HEK293 (cell line): ENCODE measurements around the gene KBTBD4.
"Not testable (repeated sequence)": the region's sequence is repeated elsewhere in the genome, so short reads cannot be mapped to it uniquely, and the experiment has no call there.

Experiments
- ZFP3 ChIP-seq: fragments of 450-650 bp; formaldehyde crosslinking; IDR thresholded peaks from 2 replicates; pipeline ENCODE4 v1.5.1; 2016; ENCODE audit warnings: low read depth, missing biosample characterization, missing genetic modification characterization
- ZNF514 ChIP-seq: fragments of 450-650 bp; formaldehyde crosslinking; IDR thresholded peaks from 2 replicates; pipeline ENCODE4 v1.5.1; 2016; ENCODE audit warnings: missing biosample characterization, missing genetic modification characterization
- ZNF660 ChIP-seq: fragments of 450-650 bp; IDR thresholded peaks from 2 replicates; pipeline ENCODE4 v1.5.1; 2018; ENCODE audit warnings: missing biosample characterization, mild to moderate bottlenecking, missing genetic modification characterization
- ZNF830 ChIP-seq: fragments of 450-650 bp; IDR thresholded peaks from 2 replicates; pipeline ENCODE4 v1.5.0; 2018; ENCODE audit warnings: missing biosample characterization, missing genetic modification characterization, low read depth, mild to moderate bottlenecking, moderate library complexity
- TF ChIP-seq, protein P1 (sequence below): sonication (generic); formaldehyde crosslinking; IDR thresholded peaks from 2 replicates; pipeline ENCODE4 v1.8.1; 2022; ENCODE audit warnings: mild to moderate bottlenecking, moderate library complexity, missing genetic modification reagents
- TF ChIP-seq, protein P2 (sequence below): fragments of 450-650 bp; formaldehyde crosslinking; IDR thresholded peaks from 2 replicates; pipeline ENCODE4 v1.5.1; 2016; ENCODE audit warnings: missing biosample characterization, missing genetic modification characterization, low read depth

DNA sequence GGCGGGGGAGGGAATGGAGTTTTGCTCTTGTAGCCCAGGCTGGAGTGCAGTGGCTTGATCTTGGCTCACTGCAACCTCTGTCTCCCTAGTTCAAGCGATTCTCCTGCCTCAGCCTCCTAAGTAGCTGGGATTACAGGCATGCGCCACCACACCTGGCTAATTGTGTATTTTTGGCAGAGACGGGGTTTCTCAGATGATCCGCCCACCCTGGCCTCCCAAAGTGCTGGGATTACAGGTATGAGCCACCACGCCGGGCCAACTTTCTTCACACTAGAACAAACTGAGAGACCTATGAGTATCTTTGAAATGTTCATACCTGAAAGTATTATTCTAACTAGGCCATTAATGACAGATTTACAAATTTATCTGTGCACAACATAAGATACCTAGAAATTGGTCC lies 32.5 kb downstream of the KBTBD4 start:
- not testable (repeated sequence) for TF ChIP-seq ZFP3, ZNF830, ZNF514, ZNF660 (tag by site-specific recombination)
- TF ChIP-seq, protein P1, sequence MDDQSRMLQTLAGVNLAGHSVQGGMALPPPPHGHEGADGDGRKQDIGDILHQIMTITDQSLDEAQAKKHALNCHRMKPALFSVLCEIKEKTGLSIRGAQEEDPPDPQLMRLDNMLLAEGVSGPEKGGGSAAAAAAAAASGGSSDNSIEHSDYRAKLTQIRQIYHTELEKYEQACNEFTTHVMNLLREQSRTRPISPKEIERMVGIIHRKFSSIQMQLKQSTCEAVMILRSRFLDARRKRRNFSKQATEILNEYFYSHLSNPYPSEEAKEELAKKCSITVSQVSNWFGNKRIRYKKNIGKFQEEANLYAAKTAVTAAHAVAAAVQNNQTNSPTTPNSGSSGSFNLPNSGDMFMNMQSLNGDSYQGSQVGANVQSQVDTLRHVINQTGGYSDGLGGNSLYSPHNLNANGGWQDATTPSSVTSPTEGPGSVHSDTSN (CRISPR knock-in tag) = not testable (repeated sequence)
- TF ChIP-seq, protein P2, sequence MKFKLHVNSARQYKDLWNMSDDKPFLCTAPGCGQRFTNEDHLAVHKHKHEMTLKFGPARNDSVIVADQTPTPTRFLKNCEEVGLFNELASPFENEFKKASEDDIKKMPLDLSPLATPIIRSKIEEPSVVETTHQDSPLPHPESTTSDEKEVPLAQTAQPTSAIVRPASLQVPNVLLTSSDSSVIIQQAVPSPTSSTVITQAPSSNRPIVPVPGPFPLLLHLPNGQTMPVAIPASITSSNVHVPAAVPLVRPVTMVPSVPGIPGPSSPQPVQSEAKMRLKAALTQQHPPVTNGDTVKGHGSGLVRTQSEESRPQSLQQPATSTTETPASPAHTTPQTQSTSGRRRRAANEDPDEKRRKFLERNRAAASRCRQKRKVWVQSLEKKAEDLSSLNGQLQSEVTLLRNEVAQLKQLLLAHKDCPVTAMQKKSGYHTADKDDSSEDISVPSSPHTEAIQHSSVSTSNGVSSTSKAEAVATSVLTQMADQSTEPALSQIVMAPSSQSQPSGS (tag by site-specific recombination) = not testable (repeated sequence)
